HepG2 (cell line): ENCODE results near the gene GNAI2. TPM values are rescaled to one million over a fixed set of nuclear protein-coding genes. Genes with fewer than 3 reads are reported as not detected.
A peak's percentile ranks its signal among the peaks of the same experiment; 100 is the strongest.

Experiments used
- ATF7 ChIP-seq, 2 experiments: fragments of 450-650 bp in 1 of 2; sonication (generic) in 1 of 2; formaldehyde crosslinking in 1 of 2; IDR thresholded peaks; 2 replicates each; pipeline versions ENCODE4 v1.4.0 to v1.6.1; 2016 to 2020; ENCODE audit warnings: antibody characterized with exemption in 1 of 2, mild to moderate bottlenecking in 1 of 2, missing genetic modification reagents in 1 of 2
- CBX5 ChIP-seq: sonication (generic); formaldehyde crosslinking; IDR thresholded peaks from 2 replicates; pipeline ENCODE4 v1.4.0; 2020; ENCODE audit warnings: missing genetic modification reagents, borderline replicate concordance
- ELF4 ChIP-seq: sonication (generic); formaldehyde crosslinking; IDR thresholded peaks from 2 replicates; pipeline ENCODE4 v1.5.0; 2020; ENCODE audit warnings: missing genetic modification reagents, mild to moderate bottlenecking, moderate library complexity, borderline replicate concordance
- HINFP ChIP-seq: sonication (generic); formaldehyde crosslinking; IDR thresholded peaks from 2 replicates; pipeline ENCODE4 v1.4.0; 2020; ENCODE audit warnings: low read depth, mild to moderate bottlenecking, missing genetic modification reagents
- HMGA1 ChIP-seq: sonication (generic); formaldehyde crosslinking; conservative IDR thresholded peaks from 2 replicates; pipeline ENCODE4 v1.4.0; 2020; ENCODE audit warnings: missing genetic modification reagents
- IRF2 ChIP-seq: IDR thresholded peaks from 2 replicates; pipeline ENCODE4 v1.6.1; 2018; ENCODE audit warnings: missing genetic modification reagents, missing compliant biosample characterization
- KDM5B ChIP-seq: sonication (generic); formaldehyde crosslinking; IDR thresholded peaks from 2 replicates; pipeline ENCODE4 v1.4.0; 2020; ENCODE audit warnings: missing genetic modification reagents, mild to moderate bottlenecking, borderline replicate concordance
- KIAA2018 ChIP-seq: sonication (generic); formaldehyde crosslinking; IDR thresholded peaks from 2 replicates; pipeline ENCODE4 v1.5.0; 2020; ENCODE audit warnings: mild to moderate bottlenecking, missing genetic modification reagents, borderline replicate concordance
- NFE2L1 ChIP-seq: sonication (generic); formaldehyde crosslinking; IDR thresholded peaks from 2 replicates; pipeline ENCODE4 v1.4.0; 2020; ENCODE audit warnings: missing genetic modification reagents, mild to moderate bottlenecking, borderline replicate concordance
- NFRKB ChIP-seq: fragments of 450-650 bp; IDR thresholded peaks from 2 replicates; pipeline ENCODE4 v1.6.1; 2017
- NR2F6 ChIP-seq, 2 experiments: IDR thresholded peaks; 2 replicates each; pipeline ENCODE4 v1.6.1; 2016; ENCODE audit warnings: antibody characterized with exemption in 1 of 2, mild to moderate bottlenecking in 1 of 2
- PHF5A ChIP-seq: IDR thresholded peaks from one replicate; pipeline ENCODE4 v1.6.1; 2018; ENCODE audit warnings: low read depth, missing genetic modification reagents; ENCODE audit not compliant: unreplicated experiment
- SP4 ChIP-seq: sonication (generic); formaldehyde crosslinking; IDR thresholded peaks from 2 replicates; pipeline ENCODE4 v1.8.1; 2023; ENCODE audit warnings: mild to moderate bottlenecking, missing genetic modification reagents
- ZFAT ChIP-seq: sonication (generic); formaldehyde crosslinking; conservative IDR thresholded peaks from 2 replicates; pipeline ENCODE4 v1.8.1; 2023; ENCODE audit warnings: missing genetic modification reagents, inconsistent platforms
- ZMAT3 ChIP-seq: sonication (generic); formaldehyde crosslinking; conservative IDR thresholded peaks from 2 replicates; pipeline ENCODE4 v1.7.0; 2021; ENCODE audit warnings: missing genetic modification reagents
- ZNF10 ChIP-seq: sonication (generic); formaldehyde crosslinking; IDR thresholded peaks from 2 replicates; pipeline ENCODE4 v1.4.0; 2020; ENCODE audit warnings: mild to moderate bottlenecking, low read depth, missing genetic modification reagents, borderline replicate concordance
- ZNF124 ChIP-seq: sonication (generic); formaldehyde crosslinking; IDR thresholded peaks from 2 replicates; pipeline ENCODE4 v1.4.0; 2020; ENCODE audit warnings: missing genetic modification reagents
- ZNF564 ChIP-seq: sonication (generic); formaldehyde crosslinking; IDR thresholded peaks from 2 replicates; pipeline ENCODE4 v1.8.1; 2023; ENCODE audit warnings: mild to moderate bottlenecking, missing genetic modification reagents
- ZNF703 ChIP-seq: sonication (generic); formaldehyde crosslinking; IDR thresholded peaks from 2 replicates; pipeline ENCODE4 v1.5.1; 2020; ENCODE audit warnings: missing genetic modification reagents, mild to moderate bottlenecking, moderate library complexity, borderline replicate concordance
- ZNF841 ChIP-seq: sonication (generic); formaldehyde crosslinking; IDR thresholded peaks from 2 replicates; pipeline ENCODE4 v1.8.1; 2023; ENCODE audit warnings: missing genetic modification reagents, borderline replicate concordance
- ZSCAN30 ChIP-seq: sonication (generic); formaldehyde crosslinking; IDR thresholded peaks from 2 replicates; pipeline ENCODE4 v1.5.0; 2020; ENCODE audit warnings: mild to moderate bottlenecking, missing genetic modification reagents
- polyA plus RNA-seq, 8 experiments: library from polyadenylated mRNA; depleted of rRNA in 3 of 8; stranded (reverse) in 7 of 8; unstranded in 1 of 8; fragments of >200 nt; fragmentation: Illumina TruSeq in 4 of 8; extraction: Trizol in 4 of 8; gene quantifications; 2 replicates each; pipeline versions ENCODE4 v1.2.1 to v1.2.3, GENCODE V29; 2011 to 2016; ENCODE audit warnings: low read depth in 4 of 8, missing spikeins in 1 of 8, mixed read lengths in 1 of 8; ENCODE audit not compliant: insufficient read depth in 1 of 8
- total RNA-seq, 5 experiments: library from RNA; depleted of rRNA; stranded (reverse); fragments of >200 nt; fragmentation: Illumina TruSeq; extraction: Trizol; gene quantifications; 2 replicates each; pipeline ENCODE4 v1.2.3, GENCODE V29; 2016; ENCODE audit warnings: low read depth in 1 of 5

GNAI2 gene
- total and polyA plus RNA-seq, 2 of the 13 experiments (the other 11 are each of a cell fraction or from before 2014, with no cell fraction given) = 51.1 to 66.2 TPM

GRCh38 chr3:50208677-50209344 lies 27.2 kb upstream of the GNAI2 start (continued):
- TF ChIP-seq IRF2 (CRISPR knock-in tag) (peak; percentile 90), ELF4 (CRISPR knock-in tag) (no peak), ZNF124 (CRISPR knock-in tag) (no peak), ZNF703 (CRISPR knock-in tag) (peak; percentile 77), PHF5A (peak; percentile 82), NFRKB (no peak), CBX5 (CRISPR knock-in tag) (no peak; the same call in 1 of the 2 replicates), ZNF841 (no peak; the same call in 1 of the 2 replicates), KDM5B (peak; percentile 85), SP4 (CRISPR knock-in tag) (peak; percentile 53), ZSCAN30 (CRISPR knock-in tag) (no peak), KIAA2018 (no peak), ZNF10 (CRISPR knock-in tag) (no peak), ATF7 (IDR thresholded peaks at IDR 0.05) (0 out of 2 replicates have a peak, but pooled peaks have one; percentile 33), ATF7 (CRISPR knock-in tag; IDR thresholded peaks at IDR 0.05) (peak; percentile 61), NR2F6 (IDR thresholded peaks at IDR 0.05) (peak; percentile 95), NR2F6 (CRISPR knock-in tag; IDR thresholded peaks at IDR 0.05) (peak; percentile 95), HMGA1 (CRISPR knock-in tag) (no peak), ZNF564 (peak; percentile 72; the same call in 1 of the 2 replicates), ZMAT3 (no peak), HINFP (peak; percentile 85), ZFAT (CRISPR knock-in tag) (no peak), NFE2L1 (CRISPR knock-in tag) (no peak)
